Right lobe of liver (tissue), 6 donors: ENCODE results near the gene RNASET2. TPM values are rescaled to one million over a fixed set of nuclear protein-coding genes. Genes with fewer than 3 reads are reported as not detected.
"Not testable (repeated sequence)": the region's sequence is repeated elsewhere in the genome, so short reads cannot be mapped to it uniquely, and the experiment has no call there.

Experiments
- ATAC-seq, 4 donors: fragments of 200-7000 bp; cut with Tn5 transposase; one replicate each; pipeline ENCODE4 v1.9.1; 2020; ENCODE audit warnings: mild to moderate bottlenecking in 4 of 4, moderate library complexity in 4 of 4
- DNase-seq, 3 donors: peaks; one replicate each; pipeline ENCODE4 v3.0.0-alpha.2; 2020
- H3K27ac ChIP-seq, 3 donors: fragments of 200-600 bp; one replicate each; pipeline ENCODE4 v1.8.0; 2022
- H3K27me3 ChIP-seq, 2 donors: fragments of 200-600 bp; one replicate each; pipeline ENCODE4 v1.8.0; 2022
- H3K36me3 ChIP-seq, 4 donors: fragments of 200-600 bp; sonication (generic) in 1 of 4; one replicate each; pipeline versions ENCODE4 v1.5.1 to v1.8.0; 2017 to 2022; ENCODE audit warnings: control low read depth in 1 of 4
- H3K4me1 ChIP-seq, 4 donors: fragments of 200-600 bp; sonication (generic) in 1 of 4; one replicate each; pipeline versions ENCODE4 v1.5.1 to v1.8.0; 2017 to 2022; ENCODE audit warnings: control low read depth in 1 of 4
- H3K4me3 ChIP-seq, 3 donors: fragments of 200-600 bp; one replicate each; pipeline ENCODE4 v1.8.0; 2022
- H3K9me3 ChIP-seq, 4 donors: fragments of 200-600 bp; sonication (generic) in 1 of 4; one replicate each; pipeline versions ENCODE4 v1.5.1 to v1.8.0; 2017 to 2022; ENCODE audit warnings: control low read depth in 1 of 4
- POLR2A ChIP-seq: fragments of 450-650 bp; IDR thresholded peaks from one replicate; pipeline ENCODE4 v1.6.1; 2017; ENCODE audit warnings: antibody characterized with exemption, mild to moderate bottlenecking
- WGBS: methylation state at CpG from one replicate; pipeline ENCODE4 v1.1.6; 2018; ENCODE audit warnings: low coverage, low lambda C conversion rate; ENCODE audit not compliant: insufficient coverage; ENCODE audit errors: missing lambda C conversion rate; 5-methylcytosine and 5-hydroxymethylcytosine counted together
- intact Hi-C, 2 donors: fragments of 100-400 bp; cut with DNase I; formaldehyde crosslinking; loops; one replicate each; pipeline versions ENCODE4 v1.11.2 to v1.14.1; 2022
- total RNA-seq, 6 experiments: library from RNA; depleted of rRNA in 2 of 6; stranded (reverse); fragments of >200 nt in 2 of 6; fragmentation: NEBNext Ultra II Directional in 3 of 6; extraction: Animal tissue kit (Norgen Biotek cat#: 25700) in 3 of 6; gene quantifications; one replicate each; pipeline versions ENCODE4 v1.1.0 to v1.2.4, GENCODE V29; 2016 to 2023
- TF ChIP-seq, protein P1 (sequence below), 4 donors: fragments of 200-600 bp in 3 of 4; fragments of 450-650 bp in 1 of 4; IDR thresholded peaks; one replicate each; pipeline versions ENCODE4 v1.5.1 to v1.8.0; 2016 to 2022; ENCODE audit warnings: antibody characterized with exemption in 4 of 4, mild to moderate bottlenecking in 2 of 4
- donor health status: DM: no; HTN: yes; CAD: no.
- donor health status: DM: no; HTN: no; CAD: no.
- donor health status: DM: no; HTN: no; CAD: no.
- donor health status: DM: no; HTN: yes; CAD: no.
- donor health status: DM: no; HTN: yes; CAD: no.

RNASET2 gene
- total RNA-seq, 6 experiments from 2014 or later: 21.7 to 48.4 (median 30.8) TPM

DNA sequence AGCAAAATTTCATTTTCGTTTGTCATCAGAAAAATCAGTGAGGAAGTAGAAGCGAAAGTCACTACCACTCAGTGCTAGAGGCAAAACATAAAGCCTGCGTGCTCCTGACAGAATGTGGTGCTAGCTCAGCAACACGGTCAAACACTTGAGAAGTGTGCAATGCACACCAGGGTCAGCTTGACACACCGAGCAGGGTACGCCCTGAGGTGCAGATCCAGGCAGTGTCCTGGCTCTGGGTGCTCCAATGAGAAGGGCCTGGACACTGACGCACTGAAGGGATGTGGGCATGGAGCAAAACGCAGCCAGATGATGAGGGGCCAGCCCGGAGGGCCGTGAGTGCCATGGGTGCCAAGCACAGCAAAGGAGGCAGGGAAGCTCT, 5.9 kb downstream of the RNASET2 start:
- Histone ChIP-seq H3K36me3 (peaks cover 0 to 13% (median under 1%) of the 10 kb centered on the region in 4 donors), H3K27me3 (no peaks in the 10 kb centered on the region), H3K4me1 (peaks cover 0 to 1% (median 0%) of the 10 kb centered on the region in 4 donors), H3K4me3 (no peak overlapping the region), H3K9me3 (no peaks in the 10 kb centered on the region), H3K27ac (peak overlapping the region in 2 of 3 donors; percentile 21 to 41)
- intact Hi-C loops: no loop called here
- no peak for DNase-seq
- peak; percentile 54 to 62 (median 56) for ATAC-seq
- WGBS: 40% methylated on average over 1 of the region's 10 CpGs
- TF ChIP-seq, protein P1, sequence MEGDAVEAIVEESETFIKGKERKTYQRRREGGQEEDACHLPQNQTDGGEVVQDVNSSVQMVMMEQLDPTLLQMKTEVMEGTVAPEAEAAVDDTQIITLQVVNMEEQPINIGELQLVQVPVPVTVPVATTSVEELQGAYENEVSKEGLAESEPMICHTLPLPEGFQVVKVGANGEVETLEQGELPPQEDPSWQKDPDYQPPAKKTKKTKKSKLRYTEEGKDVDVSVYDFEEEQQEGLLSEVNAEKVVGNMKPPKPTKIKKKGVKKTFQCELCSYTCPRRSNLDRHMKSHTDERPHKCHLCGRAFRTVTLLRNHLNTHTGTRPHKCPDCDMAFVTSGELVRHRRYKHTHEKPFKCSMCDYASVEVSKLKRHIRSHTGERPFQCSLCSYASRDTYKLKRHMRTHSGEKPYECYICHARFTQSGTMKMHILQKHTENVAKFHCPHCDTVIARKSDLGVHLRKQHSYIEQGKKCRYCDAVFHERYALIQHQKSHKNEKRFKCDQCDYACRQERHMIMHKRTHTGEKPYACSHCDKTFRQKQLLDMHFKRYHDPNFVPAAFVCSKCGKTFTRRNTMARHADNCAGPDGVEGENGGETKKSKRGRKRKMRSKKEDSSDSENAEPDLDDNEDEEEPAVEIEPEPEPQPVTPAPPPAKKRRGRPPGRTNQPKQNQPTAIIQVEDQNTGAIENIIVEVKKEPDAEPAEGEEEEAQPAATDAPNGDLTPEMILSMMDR (IDR thresholded peaks at IDR 0.05): no peak
- TF ChIP-seq POLR2A: no peak

DNA sequence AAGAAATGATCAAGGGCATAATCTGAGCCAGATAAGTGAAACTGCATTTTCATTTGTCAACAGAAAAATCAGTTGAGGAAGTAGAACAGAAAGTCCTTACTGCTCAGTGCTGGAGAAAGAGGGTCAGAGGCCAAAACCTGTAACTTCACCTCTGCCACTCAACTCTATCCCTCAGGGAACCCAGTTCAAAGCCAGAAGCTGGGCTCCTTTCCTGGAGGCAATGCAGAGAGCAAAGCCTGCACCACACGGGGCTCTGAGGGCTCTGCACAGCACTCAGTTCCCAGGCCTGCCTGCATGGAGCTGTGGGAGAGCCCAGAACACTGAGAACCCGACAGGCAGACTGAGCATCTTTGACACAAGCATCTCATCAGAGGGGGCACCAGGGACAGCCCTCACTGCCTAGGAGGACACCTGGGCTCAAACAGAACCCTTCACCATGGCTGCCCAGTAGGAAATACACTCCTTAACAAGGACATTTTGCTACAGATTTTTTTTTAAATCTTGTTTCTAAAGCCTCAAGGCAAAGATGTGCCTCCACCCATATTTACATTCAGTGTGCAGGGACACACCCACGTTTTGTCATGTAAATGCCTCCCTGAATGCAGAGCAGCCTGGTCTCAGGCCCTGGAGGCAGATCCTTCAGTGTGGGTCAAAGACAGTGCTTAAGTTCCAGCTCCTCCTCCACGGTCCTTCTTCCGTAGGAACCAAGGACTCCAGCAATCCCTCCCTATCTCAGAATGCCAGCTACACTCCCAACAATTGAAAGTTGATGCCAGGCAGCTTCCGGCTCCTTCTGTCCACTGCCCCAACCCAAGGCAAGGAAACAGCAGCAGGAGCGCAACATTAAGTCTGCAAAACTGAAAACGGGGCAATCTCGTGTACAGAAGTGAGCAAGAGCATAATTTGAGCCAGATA, 6.6 kb downstream of the RNASET2 start:
- intact Hi-C loops: no loop called here
- H3K4me3 ChIP-seq: no peak overlapping the region
- peak in 1 of 4 donors; percentile 26 for ATAC-seq

DNA sequence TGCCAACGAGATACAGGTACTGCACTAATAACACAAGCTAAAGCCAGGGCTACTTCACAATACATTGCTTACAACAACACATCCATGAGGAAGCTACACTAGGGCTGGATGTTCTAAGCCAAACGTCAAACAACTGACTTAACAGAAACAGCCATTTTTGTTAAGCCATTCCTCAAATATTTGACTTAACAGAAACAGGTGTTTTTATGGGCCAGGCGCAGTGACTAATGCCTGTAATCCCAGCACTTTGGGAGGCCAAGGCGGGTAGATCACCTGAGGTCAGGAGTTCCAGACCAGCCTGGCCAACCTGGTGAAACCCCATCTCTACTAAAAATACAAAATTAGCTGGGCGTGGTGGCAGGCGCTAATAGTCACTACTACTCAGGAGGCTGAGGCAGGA, 7.6 kb downstream of the RNASET2 start:
- WGBS: 69% methylated on average over 3 of the region's 6 CpGs
- H3K4me3 ChIP-seq, intact Hi-C loops, H3K27me3 ChIP-seq, H3K9me3 ChIP-seq, DNase-seq, H3K27ac ChIP-seq, H3K4me1 ChIP-seq, ATAC-seq: not testable (repeated sequence)
- H3K36me3 ChIP-seq: peaks cover 0 to 13% (median under 1%) of the 10 kb centered on the region in 4 donors

More for the DNA sequence above, 6.6 kb downstream of the RNASET2 start:
- Histone ChIP-seq H3K9me3 (no peaks in the 10 kb centered on the region), H3K27me3 (no peaks in the 10 kb centered on the region), H3K4me1 (no peaks in the 10 kb centered on the region), H3K36me3 (peaks cover 0 to 13% (median under 1%) of the 10 kb centered on the region in 4 donors), H3K27ac (peak overlapping the region in 1 of 3 donors; percentile 41)
- TF ChIP-seq, protein P1 (IDR thresholded peaks at IDR 0.05): no peak
- no peak for TF ChIP-seq POLR2A
- no peak for DNase-seq
- WGBS: 67% methylated on average over 5 of the region's 9 CpGs

DNA sequence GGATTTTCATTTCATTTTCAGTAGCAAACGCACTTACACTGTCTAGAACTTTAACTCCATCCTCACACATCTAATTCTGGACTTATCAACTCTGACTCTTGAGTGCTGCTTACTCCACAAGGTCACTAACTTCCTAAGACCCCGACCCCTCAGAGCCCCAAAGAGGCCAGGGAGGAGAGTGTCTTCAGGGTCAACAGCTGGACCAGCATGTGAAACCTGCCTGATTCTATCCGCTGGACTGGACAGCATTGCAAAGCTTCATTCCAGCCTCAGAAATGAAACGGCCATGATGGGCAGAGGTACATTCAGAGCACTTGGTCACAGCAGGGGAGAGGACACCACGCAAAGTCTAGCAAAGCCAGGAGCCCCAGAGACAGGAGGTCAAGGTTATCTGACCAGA, 9.1 kb downstream of the RNASET2 start:
- 78% methylated on average over 3 of the region's 5 CpGs for WGBS
- Histone ChIP-seq H3K27me3 (no peaks in the 10 kb centered on the region), H3K9me3 (no peaks in the 10 kb centered on the region), H3K36me3 (peaks cover 0 to 13% (median under 1%) of the 10 kb centered on the region in 4 donors), H3K4me1 (no peaks in the 10 kb centered on the region), H3K27ac (no peak overlapping the region), H3K4me3 (no peak overlapping the region)
- ATAC-seq: no peak
- intact Hi-C loops: no loop called here
- no peak for DNase-seq
- TF ChIP-seq POLR2A: no peak
- TF ChIP-seq, protein P1 (IDR thresholded peaks at IDR 0.05): no peak

DNA sequence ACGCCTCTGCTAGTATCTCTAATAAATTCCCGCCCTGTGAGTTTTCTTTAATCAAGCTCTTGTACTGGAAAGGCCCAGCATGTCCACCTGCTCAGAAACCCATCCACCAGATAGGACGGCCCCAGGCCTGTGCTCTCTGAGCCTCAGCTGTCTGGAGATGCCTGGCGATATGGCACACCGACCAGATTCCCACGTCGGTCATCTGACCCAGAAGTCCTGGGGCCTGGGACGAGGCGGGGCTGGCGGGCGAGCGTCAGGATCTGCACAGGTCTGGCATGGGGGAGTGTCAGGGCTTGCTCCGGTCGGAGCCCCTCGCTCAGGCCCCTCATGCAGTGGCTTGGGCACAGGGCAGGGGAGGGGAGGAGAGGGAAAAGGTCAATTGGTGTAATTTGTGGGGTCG, 10.2 kb downstream of the RNASET2 start:
- DNase-seq: no peak
- peaks cover 0 to 13% (median under 1%) of the 10 kb centered on the region in 4 donors for H3K36me3 ChIP-seq
- WGBS: 84% methylated on average over 7 of the region's 16 CpGs

More for the DNA sequence above, 10.2 kb downstream of the RNASET2 start:
- intact Hi-C loops: no loop called here
- Histone ChIP-seq H3K4me1 (no peaks in the 10 kb centered on the region), H3K27me3 (no peaks in the 10 kb centered on the region), H3K27ac (no peak overlapping the region), H3K9me3 (no peaks in the 10 kb centered on the region), H3K4me3 (no peak overlapping the region)
- ATAC-seq: no peak
- TF ChIP-seq POLR2A: no peak
- TF ChIP-seq, protein P1 (IDR thresholded peaks at IDR 0.05): no peak
